ENCODE measurements around the gene TTC32. TPM values are rescaled to one million over a fixed set of nuclear protein-coding genes. Genes with fewer than 3 reads are reported as not detected.

The TTC32 gene
- polyA plus RNA-seq, 1 experiment = 3.6 TPM

- Histone ChIP-seq H3K36me3 (ENCODE audit: control insufficient read depth, insufficient read depth, low read length) (no peaks in the 10 kb centered on the region), H3K27me3 (ENCODE audit: control insufficient read depth, insufficient read depth, low read length) (peaks cover 13% of the 10 kb centered on the region), H3K4me3 (ENCODE audit: low read depth, low read length) (no peak overlapping the region)
- ChIA-PET POLR2A (no interaction called here), CTCF (interaction anchor here (1.0 kb wide), 1 partner anchor 13 kb away, joined by 3 read pairs; no protein-coding TSS in a partner anchor)
- no peak for TF ChIP-seq CTCF (IDR thresholded peaks at IDR 0.05; ENCODE audit: insufficient read depth, low read depth, low read length)
- no peak for DNase-seq (ENCODE audit: low read depth)
Measured at GRCh38 chr2:19848029-19848750, 53.6 kb downstream of the TTC32 start.

GRCh38 chr2:19847486-19847885 lies 54.3 kb downstream of the TTC32 start:
- no peak for DNase-seq (ENCODE audit: low read depth)
- Histone ChIP-seq H3K36me3 (ENCODE audit: control insufficient read depth, insufficient read depth, low read length) (no peaks in the 10 kb centered on the region), H3K27me3 (ENCODE audit: control insufficient read depth, insufficient read depth, low read length) (peaks cover 13% of the 10 kb centered on the region), H3K4me3 (ENCODE audit: low read depth, low read length) (no peak overlapping the region)
- ChIA-PET CTCF (interaction anchor here (1.0 kb wide), 1 partner anchor 12 kb away, joined by 3 read pairs; no protein-coding TSS in a partner anchor), POLR2A (no interaction called here)
- no peak for TF ChIP-seq CTCF (IDR thresholded peaks at IDR 0.05; ENCODE audit: insufficient read depth, low read depth, low read length)

Other genes starting within 250 kb of the TTC32 start
- 2.5 and 5.1 TPM in 2 replicates for gene WDR35, start 88.1 kb upstream of the TTC32 start, polyA plus RNA-seq (2011; rRNA removed)
- gene MATN3, start 110.7 kb upstream of the TTC32 start, polyA plus RNA-seq (2011; rRNA removed) = 0.92 and 0.97 TPM in 2 replicates
- 379 and 855 TPM in 2 replicates for gene LAPTM4A, start 149.6 kb upstream of the TTC32 start, polyA plus RNA-seq (2011; rRNA removed)